HG03521 (cell line): Measurements from ENCODE around the gene LAIR1.
"Not testable (repeated sequence)": the region's sequence is repeated elsewhere in the genome, so short reads cannot be mapped to it uniquely, and the experiment has no call there.

Experiments
- ATAC-seq: cut with Tn5 transposase; IDR thresholded peaks from one replicate; pipeline ENCODE4 v1.9.1; 2021; ENCODE audit warnings: mild to moderate bottlenecking, moderate library complexity; ENCODE audit not compliant: unreplicated experiment

LAIR1 gene

DNA sequence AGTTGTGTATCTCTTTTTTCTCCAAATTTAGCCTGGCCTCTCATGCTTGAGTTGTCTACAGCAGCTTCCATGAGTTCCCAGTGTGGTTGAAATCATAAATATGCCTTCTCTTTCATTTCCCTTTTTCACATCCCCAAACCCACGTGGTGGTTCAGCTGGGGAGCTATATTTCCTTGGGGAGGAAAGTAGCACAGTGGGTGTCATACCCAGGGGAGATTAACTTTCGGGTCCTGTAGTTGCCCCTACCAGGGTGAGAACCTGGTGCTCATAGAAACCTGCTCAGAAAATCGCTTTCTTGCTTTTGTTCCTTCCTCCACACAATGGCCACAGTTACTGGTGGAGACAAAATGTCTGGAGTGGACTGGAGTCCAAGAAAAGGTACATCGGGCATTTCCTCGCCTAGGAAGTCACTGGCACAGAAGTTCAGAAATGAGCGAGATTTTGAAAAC lies 18.8 kb downstream of the LAIR1 start:
- no peak for ATAC-seq

DNA sequence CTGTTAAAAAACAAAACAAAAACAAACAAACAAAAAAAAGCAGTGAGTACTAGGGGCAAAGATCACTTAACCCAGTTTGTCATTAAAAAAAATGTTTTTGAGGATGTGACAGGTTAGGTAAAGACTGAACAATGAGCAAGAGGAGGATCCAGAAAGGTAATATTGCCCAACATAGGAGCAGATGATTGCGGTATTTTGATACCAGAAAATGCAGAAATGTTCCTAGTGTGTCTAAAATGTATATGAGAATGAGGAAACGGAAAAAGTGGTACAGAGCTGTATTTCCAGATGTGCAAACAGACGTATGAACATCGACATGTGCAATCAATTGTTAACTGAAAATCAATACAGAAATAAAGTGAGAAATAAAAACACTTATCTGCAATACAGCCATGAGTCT lies 20.9 kb downstream of the LAIR1 start:
- no peak for ATAC-seq

DNA sequence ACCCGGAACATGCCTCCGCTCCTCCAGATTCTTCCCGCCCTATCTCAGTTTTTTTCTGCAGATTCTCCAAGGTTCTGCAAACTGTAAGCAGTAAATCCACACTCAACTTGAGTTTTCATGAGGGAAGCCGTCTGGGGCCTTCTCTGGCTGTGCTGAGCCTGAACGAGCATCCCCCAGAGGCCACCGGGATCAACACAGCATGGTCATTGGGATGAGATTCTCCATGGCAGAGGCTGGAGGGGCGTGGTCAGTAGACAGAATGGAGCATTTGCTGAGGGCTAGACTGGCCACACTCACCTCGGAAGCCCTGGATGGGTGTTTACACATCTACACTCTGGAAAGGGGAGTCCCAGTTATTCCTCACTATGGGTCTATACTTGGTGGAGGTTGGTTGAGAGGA lies 23.4 kb downstream of the LAIR1 start:
- ATAC-seq, result no peak

DNA sequence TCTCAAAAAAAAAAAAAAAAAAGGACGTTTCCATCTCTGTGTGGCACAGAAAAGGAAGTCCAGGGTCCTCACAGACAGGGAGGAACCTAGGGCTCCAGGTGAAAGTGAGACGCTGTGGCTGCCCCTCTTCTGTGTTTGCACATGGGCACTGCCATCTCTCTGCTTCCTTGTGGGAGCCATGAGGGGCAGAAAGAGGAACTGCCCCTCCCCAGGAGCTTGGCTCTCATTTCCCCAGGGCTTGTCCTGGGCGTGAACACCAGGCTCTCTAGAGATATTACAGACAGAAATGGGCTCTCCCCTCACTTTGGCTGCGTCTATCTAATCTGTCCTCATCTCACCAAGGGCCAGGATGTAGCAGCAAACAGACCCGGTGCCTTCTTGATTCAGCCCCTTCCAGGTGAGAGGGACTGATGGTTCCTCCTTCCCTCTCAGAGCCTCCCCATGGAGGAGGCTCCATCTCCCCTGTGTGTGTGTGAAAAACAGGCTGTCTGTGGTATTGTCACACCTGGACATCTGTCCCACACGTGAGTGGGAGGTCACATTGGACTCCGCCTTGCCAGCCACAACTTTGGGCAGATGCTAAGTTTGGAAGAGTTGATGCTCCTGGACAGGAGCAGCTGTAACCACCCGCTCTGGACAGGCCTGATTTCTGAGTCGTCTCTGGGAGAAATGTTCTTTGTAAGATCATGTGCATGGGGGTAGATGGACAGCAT lies 24.9 kb downstream of the LAIR1 start:
- no peak for ATAC-seq

DNA sequence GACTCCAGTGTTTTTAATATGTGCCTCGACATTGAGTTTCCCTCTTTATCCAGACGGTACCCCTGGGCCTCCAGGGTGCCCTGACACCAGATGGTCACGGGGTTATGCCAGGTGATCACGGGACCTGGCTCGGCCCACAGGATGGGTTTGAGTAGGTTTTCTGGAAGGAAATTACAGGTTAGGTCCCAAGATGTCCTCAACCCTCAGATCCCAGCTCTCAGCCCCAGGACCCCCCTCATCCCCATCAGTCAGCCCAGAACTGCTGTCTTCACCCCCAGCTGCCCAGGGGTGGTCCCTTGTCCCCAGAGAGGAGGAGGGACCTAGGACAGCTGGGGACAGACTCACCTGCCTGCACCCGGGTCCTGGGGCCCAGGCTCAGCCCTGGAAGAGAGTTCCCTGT lies 26.2 kb downstream of the LAIR1 start:
- ATAC-seq, result no peak

DNA sequence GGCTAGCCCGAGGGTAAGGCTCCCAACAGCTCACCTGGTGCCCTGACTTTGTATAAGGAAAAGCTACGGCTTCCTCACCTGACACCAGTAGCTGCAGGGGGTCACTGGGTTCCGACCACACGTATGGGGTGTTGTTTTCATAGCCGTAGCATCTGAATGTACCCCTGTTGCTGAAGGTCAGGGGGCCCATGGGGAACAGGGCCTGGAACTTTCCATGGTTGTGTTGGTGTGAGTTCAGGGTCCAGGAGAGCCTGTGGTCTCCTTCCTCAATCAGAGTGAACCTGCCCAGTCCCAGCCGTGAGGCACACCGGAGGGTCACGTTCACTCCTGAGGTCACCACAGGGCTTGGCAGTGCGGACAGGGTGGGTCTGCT lies 26.9 kb downstream of the LAIR1 start:
- no peak for ATAC-seq

DNA sequence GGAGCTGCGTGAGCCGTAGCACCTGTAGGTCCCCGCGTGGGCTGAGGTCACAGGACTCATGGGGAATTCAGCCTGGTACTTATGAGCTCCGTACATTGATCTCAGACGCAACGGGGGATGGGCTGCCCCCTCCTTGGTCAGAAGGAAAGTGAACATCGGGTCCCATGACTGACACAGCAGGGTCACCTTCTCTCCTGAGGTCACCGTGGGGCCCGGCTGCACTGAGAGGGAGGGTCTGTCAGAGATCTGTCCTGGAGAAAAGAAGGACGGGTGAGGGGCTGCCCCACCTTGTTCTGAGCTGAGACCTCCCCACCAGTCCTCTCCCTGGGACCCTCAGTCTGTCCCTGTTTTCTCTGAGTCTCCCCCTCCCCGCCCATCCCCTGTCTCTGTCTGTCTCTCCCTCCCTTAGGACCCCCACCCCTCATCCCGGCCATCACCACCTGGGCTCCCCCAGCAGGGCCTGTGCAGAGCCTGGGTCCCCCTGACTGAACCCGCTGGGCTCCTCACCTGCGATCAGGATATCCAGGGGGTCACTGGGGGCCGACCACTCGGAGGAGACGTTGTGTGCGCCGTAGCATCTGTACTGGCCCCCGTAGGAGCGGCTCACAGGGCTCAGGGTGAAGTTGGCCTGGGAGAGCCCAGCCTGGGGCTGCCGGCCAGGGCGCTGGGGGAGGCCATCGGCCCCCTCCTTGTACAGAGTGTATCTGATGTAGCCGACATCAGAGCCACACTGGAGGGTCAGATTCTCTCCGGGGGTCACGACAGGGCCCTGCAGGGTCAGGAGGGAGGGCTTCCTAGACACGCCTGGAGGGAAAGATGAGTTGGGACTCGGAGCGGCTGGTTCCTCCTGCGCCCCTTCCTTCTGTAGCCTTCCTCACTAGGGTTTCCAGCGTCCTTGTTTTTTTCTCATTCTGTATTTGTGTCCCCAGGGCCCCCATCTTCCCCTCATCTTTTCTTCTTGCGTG lies 27.6 kb downstream of the LAIR1 start:
- no peak for ATAC-seq

DNA sequence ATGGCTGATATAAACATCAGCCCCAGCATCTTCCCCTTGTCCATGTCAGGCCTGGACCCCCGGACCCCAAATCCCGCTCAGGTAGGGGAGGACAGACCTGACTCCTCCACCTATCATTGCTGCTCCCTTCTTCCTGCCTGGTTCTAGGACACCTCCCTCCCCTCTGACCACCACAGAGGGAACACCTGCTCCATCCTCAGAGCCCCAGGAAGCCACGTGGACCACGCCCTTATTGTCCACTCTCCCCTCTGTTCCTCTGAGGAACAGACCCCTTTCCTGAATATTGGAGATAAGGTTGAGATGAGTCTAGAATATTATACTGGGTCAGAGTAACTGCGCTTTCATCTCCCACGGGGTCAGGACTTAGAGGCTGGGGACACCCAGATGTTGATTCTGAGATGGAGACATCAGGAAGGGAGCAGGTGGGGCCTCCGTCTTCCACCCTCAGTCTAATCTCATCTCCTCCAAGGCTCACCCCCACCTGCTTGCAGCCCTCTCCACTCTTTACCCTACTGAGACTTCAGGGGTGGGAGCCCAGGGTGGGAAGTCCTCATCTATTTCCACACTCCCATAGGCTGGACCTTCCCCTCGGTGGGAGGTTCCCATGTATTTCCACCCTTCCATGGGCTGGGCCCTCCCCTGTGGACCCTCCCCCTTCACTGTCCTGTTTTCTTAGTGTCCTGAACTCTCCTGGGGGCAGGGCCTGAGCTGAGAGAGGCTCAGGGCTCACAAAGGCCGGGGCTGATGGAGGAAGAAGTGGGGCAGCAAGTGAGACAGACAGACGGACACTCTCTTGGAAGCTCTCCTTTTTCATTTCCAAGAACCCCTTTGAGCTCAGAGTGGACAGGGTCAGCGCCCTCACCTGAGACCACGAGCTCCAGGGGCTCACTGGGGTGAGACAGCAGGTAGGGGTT lies 28.5 kb downstream of the LAIR1 start:
- no peak for ATAC-seq

DNA sequence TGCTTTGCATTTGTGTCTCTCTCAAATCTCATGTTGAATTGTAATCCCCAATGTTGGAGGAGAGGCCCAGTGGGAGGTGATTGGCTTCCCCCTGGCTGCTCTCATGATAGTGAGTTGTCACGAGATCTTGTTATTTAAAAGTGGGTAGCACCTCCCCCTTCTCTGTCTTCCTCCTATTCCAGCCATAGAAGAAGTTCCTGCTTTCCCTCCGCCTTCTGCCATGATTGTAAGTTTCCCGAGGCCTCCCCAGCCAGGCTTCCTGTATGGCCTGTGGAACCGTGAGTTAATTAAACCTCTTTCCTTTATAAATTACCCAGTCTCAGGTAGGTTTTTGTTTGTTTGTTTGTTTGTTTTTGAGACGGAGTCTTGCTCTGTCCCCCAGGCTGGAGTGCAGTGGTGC lies 29.6 kb downstream of the LAIR1 start:
- ATAC-seq, result no peak

DNA sequence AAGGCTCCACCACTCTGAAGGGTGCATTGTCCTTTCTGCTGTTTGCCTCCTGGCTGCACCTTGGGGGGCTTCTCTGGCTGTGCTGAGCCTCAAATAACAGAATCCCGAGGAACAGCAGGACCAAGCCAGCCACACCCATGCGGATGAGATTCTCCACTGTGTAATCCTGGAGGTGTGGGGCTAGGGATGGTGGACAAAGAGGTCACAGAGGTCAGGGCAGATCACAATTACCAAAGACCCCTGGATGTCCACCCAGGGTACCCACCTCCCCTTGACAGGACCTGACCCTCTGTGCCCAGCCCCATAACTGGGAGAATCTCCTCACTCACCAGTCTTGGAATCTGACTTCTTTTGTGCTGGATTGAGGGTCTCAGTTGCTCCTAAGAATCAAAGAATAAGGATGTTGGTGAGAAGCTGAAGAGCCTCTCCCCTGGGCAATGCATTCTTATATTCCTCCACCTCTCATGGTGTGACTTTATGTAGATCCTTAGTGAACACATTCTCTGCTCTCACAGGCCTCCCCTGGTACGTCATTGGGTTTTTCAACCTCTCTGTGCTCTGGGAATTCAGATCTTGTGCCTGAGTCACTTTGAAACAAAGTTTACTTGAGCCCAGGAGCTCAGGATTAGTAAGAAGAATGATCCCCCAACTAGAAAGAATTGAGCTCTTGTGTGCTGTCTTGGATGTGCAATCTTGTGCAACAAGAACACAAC lies 31.0 kb downstream of the LAIR1 start:
- ATAC-seq, result no peak

DNA sequence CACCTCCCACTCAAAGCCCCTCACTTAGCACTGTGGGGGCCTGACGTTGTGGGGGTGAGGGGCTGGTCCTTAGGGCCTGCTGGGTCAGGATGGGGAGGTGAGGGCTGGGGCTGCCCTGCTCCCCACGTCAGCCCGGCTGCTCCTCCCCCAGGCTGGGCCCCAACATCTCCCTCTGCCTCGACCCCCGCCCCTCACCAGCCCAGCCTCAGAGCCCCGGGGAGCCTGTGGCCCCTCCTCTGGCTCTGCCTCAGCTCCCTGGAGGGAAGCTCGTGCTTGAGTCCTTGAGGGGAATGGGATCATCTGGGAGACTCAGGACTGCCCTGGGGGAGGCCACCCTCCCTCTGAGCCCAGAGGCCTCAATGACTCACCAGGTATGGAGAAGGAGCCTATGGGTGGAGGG lies 32.6 kb downstream of the LAIR1 start:
- no peak for ATAC-seq

DNA sequence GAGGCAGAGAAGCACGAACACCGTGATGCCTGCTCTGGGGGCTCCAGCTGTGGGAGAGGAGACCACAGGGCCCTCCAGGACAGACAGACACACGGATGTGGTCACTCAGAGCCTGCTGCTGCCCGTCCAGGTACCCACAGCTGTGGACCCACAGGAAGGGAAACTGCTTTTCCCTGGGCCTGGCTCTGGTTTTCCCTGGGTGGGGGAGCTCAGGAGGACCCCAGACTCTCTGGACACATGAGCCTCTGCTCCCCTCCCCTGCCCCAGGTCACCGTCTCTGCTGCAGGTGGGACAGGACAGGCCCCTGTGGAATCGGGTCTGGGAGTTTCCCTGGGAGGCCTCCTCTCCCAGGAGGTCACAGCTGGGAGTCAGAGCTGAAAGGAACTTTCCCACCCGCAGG lies 33.1 kb downstream of the LAIR1 start:
- ATAC-seq, result no peak

DNA sequence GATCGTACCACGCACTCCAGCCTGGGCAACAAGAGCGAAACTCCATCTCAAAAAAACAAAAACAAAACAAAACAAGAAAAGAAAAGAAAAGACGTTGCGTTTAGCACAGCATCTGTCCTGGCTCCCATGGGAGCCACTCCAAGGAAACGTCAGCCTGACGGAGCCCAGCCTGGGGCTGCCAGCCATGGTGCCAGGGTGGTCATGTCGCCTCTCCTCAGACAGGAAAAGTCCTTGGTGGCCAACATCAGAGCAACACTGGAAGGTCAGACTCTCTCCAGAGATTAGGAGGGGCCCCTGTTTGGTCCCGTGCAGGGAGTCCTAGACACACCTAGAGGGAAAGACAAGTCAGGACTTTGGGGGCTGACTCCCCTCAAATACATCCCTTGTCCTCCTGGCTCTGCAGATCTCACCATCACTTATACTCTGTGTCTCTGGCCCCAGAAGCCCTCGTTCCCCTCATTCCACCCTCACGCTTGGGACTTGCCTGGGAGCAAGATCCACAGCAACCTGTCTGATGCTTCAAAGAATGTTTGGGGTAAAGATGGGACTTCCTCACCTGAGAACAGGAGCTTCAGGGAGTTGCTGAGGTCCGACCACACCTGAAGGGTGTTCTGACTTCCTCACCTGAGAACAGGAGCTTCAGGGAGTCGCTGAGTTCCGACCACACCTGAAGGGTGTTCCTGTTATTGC lies 35.1 kb downstream of the LAIR1 start:
- no peak for ATAC-seq

DNA sequence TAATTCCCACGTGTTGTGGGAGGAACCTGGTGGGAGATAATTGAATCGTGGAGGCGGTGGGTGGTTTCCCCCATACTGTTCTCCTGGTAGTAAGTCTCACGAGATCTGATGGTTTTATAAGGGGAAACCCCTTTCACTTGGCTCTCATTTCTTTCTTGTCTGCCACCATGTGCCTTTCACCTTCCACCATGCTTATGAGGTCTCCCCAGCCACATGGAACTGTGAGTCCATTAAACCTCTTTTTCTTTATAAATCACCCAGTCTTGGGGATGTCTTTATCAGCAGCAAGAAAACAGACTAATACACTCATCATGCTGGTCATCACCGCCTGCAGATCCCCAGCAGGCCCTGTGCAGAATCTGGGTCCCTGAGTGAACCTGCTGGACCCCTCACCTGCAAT lies 36.0 kb downstream of the LAIR1 start:
- not testable (repeated sequence) for ATAC-seq

DNA sequence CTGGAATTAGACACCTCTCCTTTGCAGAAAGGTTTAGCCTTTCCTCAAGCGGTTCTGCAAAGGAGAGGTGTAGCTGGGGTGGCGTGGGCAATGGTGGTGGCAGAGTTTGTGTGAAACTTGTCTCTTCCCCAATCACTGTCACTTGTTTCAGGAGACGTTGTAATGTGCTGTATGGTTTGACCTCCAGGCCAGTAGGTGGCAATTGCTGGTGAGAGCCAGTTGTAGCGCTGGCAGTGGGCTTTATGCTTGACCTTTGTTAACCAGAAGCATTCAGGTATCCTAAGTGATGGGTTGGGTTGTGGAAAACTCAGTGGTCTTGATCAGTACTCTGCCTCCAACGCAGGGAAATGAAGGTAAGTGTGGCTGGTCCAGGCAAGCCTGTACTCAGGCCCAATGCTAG lies 39.1 kb downstream of the LAIR1 start:
- no peak for ATAC-seq

DNA sequence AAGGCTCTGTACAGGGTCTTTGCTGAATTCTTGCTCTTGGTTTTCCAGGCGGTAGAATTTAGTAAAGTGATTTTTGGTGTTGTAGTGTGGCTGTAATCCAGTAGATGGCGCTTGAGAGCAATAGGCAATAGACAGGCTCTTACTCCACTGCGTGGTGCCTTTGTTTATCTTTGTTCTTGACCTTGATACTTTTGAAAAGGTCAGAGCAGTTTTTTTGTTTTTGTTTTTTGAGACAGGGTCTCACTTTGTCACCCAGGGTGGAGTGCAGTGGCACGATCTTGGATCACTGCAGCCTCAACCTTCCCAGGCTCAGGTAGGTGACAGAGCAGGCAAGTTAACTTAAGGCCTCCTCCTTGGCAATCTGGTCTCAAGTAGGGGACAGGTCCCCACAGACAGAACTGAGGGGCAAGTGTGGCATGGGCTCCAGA lies 39.5 kb downstream of the LAIR1 start:
- no peak for ATAC-seq

DNA sequence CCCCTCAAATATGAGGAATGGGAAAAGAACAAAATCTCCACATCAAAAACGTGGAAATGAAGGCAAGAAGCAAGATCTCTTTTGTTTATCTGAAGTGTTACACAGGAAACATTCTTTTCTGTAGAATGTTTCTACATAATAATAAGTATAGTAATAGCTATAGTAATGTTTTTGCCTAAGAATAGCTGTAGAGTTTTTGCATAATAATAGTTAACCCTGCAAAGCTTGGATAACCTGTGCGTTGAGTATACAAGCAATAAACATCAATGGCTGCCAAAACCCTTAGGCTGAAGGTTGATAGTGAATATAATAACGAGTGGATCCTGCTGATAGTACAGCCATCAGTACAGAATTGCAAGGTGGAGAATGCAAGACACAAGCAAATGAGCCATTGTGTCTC lies 40.7 kb downstream of the LAIR1 start:
- no peak for ATAC-seq

DNA sequence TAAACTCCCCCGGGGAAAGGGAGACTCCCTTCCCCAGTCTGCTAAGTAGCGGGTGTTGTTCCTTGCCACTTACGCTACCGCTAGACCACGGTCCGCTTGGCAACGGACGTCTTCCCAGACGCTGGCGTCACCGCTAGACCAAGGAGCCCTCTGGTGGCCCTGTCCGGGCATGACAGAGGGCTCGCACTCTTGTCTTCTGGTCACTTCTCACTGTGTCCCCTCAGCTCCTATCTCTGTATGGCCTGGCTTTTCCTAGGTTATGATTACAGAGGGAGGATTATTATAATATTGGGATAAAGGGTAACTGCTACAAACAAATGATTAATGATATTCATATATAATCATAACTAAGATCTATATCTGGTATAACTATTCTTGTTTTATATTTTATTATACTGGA lies 41.8 kb downstream of the LAIR1 start:
- ATAC-seq, result not testable (repeated sequence)

DNA sequence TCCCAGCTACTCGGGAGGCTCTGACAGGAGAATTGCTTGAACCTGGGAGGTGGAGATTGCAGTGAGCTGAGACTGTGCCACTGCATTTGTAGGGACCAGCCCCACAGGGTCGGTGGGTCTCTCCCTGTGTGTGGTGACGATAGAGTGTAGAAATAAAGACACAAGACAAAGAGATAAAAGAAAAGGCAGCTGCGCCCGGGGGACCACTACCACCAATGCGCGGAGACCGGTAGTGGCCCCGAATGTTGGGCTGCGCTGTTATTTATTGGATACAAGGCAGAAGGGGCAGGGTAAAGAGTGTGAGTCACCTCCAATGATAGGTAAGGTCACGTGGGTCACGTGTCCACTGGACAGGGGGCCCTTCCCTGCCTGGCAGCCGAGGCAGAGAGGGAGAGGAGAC lies 42.4 kb downstream of the LAIR1 start:
- ATAC-seq, result not testable (repeated sequence)
